IPS-18c (cell line): ENCODE measurements around the gene ZFYVE21.
"Not testable (repeated sequence)": the region's sequence is repeated elsewhere in the genome, so short reads cannot be mapped to it uniquely, and the experiment has no call there.

Experiments
- H3K4me3 ChIP-seq: 2 replicates; pipeline ENCODE4 v1.7.0; 2013; ENCODE audit warnings: low read depth, mild to moderate bottlenecking, low read length, moderate library complexity; ENCODE audit not compliant: insufficient read depth
- H3K9me3 ChIP-seq: one replicate; pipeline ENCODE4 v1.6.1; 2013; ENCODE audit warnings: mild to moderate bottlenecking, low read length, moderate library complexity; ENCODE audit not compliant: control insufficient read depth, insufficient read depth

The ZFYVE21 gene

DNA sequence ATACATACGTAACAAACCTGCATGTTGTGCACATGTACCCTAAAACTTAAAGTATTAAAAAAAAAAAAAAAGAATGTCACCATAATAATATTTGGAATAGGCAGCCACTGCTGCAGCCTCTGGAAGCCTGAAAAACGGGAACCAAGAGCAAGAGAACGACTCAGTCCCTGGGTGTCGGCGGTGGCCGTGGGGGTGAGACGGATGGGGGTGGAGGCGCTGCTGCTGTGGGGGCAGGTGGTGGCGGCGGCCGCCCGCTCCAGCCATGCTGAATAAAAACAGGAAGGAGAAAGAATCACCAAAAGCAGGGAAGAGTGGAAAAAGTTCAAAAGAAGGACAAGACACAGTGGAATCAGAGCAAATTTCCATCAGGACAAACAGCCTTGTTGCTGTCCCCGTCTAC lies 46.9 kb downstream of the ZFYVE21 start:
- Histone ChIP-seq H3K9me3 (no peaks in the 10 kb centered on the region), H3K4me3 (no peak overlapping the region)

DNA sequence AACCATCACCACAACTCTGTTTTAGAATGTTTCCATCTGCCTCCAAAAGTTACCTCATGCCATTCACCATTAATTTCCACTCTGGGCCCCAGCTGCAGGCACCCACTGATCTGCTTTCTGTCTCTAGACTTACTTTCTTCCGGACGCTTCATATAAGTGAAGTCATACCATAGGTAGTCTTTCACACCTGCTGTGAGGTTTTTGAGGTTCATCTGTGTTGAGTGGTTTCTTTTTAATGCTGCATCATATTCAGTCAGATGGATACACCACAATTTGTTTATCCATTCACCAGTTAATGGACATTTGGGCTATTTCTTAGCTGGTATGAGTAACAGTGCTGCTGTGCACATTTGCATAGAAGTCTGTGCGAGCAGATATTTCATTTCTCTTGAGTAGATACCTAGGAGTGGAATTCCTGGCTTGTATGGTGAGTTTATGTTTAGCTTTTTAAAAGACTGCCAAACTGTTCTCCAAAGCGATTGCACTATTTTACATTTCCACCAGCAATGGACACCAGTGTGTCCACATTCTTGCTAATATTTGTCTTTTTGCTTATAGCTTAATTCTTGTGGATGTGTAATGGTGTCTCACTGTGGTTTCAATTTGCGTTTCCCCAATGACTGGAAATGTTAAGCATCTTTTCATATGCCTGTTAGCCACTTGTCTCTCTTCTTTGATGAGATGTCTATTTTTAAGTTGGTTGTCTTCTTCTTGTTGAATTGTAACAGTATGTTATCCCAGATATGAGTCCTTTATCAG lies 48.3 kb downstream of the ZFYVE21 start:
- Histone ChIP-seq H3K9me3 (no peaks in the 10 kb centered on the region), H3K4me3 (no peak overlapping the region)

DNA sequence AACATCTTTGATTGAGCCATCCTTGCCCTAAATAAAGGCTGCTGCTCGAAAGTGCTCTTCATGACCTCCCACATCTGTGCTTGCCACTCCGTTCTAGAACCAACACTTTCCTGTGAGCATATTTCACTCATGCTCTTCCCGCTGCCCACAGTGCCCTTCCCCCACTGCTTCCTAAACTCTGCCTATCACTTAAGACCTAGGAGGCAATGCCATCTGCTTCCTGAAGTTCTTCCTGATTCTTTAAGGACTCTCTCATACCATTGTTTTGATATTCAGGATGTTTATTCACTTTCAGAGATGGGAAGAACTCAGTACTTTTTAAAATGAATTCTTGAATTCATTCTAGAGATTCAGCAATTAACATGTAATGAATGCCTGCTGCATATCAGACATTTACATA lies 49.9 kb downstream of the ZFYVE21 start:
- H3K9me3 ChIP-seq, result no peaks in the 10 kb centered on the region

GRCh38 chr14:103767336-103767894 lies 51.8 kb downstream of the ZFYVE21 start:
- Histone ChIP-seq H3K4me3 (no peak overlapping the region), H3K9me3 (no peaks in the 10 kb centered on the region)

More for the DNA sequence above, 49.9 kb downstream of the ZFYVE21 start:
- no peak overlapping the region for H3K4me3 ChIP-seq

- H3K4me3 ChIP-seq, result no peak overlapping the region
- H3K9me3 ChIP-seq, result no peaks in the 10 kb centered on the region
These were observed 54.9 kb downstream of the ZFYVE21 start for GRCh38 chr14:103770500-103770899.

DNA sequence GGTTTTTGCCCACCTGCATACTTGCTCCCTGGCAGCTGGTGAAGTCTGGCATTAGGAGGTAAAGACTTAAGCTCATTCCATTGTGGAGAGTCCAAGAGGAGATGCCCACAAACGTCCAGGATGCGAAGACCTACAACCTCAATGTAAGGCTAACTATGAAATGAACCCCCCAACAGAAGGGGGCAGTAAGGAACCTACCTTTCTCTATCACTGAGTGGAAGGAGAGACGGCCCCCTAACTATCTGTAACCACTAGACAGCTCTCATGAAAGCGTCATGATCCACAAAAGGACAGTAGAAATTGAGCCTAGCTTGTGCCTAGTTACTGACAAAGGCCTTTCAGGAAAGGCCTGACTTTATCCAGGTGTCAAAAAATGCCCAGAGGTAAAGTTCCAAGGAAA lies 55.3 kb downstream of the ZFYVE21 start:
- Histone ChIP-seq H3K4me3 (no peak overlapping the region), H3K9me3 (no peaks in the 10 kb centered on the region)

DNA sequence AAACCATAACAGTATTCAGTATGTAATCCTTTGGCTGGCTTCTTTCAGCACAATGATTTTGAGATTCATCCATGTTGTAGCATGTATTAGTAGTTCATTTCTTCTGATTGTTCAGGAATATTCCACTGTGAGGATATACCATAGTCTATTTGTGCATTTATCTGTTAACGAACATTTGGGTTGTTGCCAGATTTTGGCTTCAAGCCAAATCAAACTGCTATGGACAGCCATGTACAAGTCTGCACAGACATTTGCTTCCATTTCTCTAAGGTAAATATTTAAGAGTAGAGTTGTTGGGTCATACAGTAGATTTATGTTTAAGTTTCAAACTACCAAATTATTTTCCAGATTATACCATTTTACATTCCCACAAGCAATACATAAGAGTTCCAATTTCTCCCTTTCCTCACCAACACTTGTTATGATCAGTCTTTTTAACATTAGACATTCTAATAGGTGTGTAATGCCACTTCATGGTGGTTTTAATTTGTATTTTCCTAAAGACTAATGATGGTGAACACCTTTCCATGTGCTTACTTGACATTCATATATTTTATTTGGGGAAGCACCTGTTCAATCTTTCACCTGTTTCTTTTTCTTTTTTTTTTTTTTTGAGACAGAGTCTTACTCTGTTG lies 56.6 kb downstream of the ZFYVE21 start:
- Histone ChIP-seq H3K9me3 (no peaks in the 10 kb centered on the region), H3K4me3 (no peak overlapping the region)

DNA sequence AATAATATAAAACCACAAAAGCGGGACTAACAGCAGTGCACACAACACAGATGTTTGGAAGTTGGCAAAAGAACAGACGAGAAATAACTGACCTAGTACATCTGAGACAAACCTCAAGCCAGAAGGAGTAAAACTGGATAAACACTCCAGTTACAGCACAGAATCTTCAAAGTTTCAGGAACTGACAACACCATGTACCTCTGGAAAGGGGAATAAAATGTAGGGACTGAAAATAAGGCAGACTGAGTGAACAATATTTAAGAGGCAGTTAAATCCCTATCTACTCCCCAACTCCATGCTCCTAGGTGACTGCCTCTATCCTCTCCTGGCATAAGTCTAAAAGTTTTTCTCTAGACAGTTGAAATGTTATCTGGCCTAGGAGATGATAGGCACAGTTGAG lies 57.9 kb downstream of the ZFYVE21 start:
- Histone ChIP-seq H3K9me3 (no peaks in the 10 kb centered on the region), H3K4me3 (no peak overlapping the region)

DNA sequence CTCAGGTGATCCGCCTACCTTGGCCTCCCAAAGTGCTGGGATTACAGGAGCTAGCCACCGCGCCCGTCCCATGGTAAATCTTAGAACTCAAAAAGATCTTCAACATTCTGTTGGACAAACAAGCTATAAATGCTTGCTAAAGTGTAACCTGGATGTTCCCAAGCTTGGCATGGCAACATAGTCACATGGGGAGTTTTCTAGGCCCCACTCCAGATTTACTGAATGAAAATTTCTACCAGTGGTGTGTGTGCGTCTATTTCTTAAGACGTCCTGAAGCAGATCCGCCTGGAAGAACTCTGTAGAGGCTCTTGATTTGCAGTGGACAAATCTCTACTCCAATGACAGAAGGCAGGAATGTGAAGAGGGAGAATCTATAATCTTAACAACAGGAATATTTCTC lies 59.9 kb downstream of the ZFYVE21 start:
- H3K4me3 ChIP-seq, result no peak overlapping the region

DNA sequence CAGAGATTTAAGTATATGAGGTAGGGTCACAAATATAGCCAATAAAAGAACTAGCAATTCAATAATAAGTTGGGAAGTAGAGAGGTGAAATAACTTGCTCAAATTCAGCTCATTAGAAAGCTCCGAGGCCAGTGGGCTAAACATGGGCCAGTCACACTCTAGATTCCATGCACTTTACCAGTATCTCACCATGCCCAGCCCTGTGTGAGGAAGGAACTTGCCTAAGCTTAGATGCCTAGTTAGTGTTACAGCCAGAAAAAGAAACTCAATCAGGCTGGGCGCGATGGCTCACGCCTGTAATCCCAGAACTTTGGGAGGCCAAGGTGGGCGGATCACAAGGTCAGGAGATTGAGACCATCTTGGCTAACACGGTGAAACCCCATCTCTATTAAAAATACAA lies 60.7 kb downstream of the ZFYVE21 start:
- not testable (repeated sequence) for H3K9me3 ChIP-seq, H3K4me3 ChIP-seq

More for the DNA sequence above, 59.9 kb downstream of the ZFYVE21 start:
- no peaks in the 10 kb centered on the region for H3K9me3 ChIP-seq

DNA sequence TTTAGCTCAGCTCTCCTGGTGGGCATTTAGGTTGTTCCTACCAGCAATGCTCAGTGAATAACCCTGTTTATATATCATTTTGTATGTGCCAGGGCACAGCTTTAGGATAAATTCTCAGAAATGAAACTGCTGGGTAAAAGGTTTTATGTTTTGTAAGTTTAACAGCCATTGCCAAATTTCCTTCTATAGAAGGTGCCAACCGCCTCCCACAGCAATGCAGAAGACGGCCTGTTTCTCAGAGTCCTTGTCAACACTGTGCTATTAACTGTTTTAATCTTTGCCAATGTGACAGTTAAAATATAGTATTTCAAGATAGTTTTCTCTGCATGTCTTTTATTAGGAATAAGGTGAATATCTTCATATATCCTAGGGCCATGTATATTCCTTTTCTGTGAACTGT lies 66.8 kb downstream of the ZFYVE21 start:
- H3K4me3 ChIP-seq, result no peak overlapping the region
- H3K9me3 ChIP-seq, result no peaks in the 10 kb centered on the region
